IPS-20b (cell line): ENCODE data around the gene DPYD.

Experiments used
- H3K27ac ChIP-seq: one replicate; pipeline ENCODE4 v1.5.1; 2013; ENCODE audit warnings: low read length
- H3K27me3 ChIP-seq: 2 replicates; pipeline ENCODE4 v1.6.1; 2013; ENCODE audit warnings: mild to moderate bottlenecking, low read length, inconsistent platforms; ENCODE audit not compliant: insufficient read depth
- H3K36me3 ChIP-seq: 2 replicates; pipeline ENCODE4 v1.6.1; 2013; ENCODE audit warnings: low read depth, mild to moderate bottlenecking, inconsistent platforms, low read length, moderate library complexity; ENCODE audit not compliant: insufficient read depth
- H3K4me1 ChIP-seq: 2 replicates; pipeline ENCODE4 v1.6.1; 2013; ENCODE audit warnings: mild to moderate bottlenecking, control low read depth, inconsistent platforms, low read length, moderate library complexity; ENCODE audit not compliant: insufficient read depth
- H3K4me3 ChIP-seq: 2 replicates; pipeline ENCODE4 v1.5.1; 2013; ENCODE audit warnings: mild to moderate bottlenecking, low read length, inconsistent platforms
- H3K9ac ChIP-seq: 2 replicates; pipeline ENCODE4 v1.6.1; 2013; ENCODE audit warnings: low read depth, mild to moderate bottlenecking, inconsistent platforms, low read length, moderate library complexity
- H3K9me3 ChIP-seq: 2 replicates; pipeline ENCODE4 v1.6.1; 2013; ENCODE audit warnings: mild to moderate bottlenecking, low read depth, low read length, inconsistent platforms; ENCODE audit not compliant: insufficient read depth

Gene DPYD

DNA sequence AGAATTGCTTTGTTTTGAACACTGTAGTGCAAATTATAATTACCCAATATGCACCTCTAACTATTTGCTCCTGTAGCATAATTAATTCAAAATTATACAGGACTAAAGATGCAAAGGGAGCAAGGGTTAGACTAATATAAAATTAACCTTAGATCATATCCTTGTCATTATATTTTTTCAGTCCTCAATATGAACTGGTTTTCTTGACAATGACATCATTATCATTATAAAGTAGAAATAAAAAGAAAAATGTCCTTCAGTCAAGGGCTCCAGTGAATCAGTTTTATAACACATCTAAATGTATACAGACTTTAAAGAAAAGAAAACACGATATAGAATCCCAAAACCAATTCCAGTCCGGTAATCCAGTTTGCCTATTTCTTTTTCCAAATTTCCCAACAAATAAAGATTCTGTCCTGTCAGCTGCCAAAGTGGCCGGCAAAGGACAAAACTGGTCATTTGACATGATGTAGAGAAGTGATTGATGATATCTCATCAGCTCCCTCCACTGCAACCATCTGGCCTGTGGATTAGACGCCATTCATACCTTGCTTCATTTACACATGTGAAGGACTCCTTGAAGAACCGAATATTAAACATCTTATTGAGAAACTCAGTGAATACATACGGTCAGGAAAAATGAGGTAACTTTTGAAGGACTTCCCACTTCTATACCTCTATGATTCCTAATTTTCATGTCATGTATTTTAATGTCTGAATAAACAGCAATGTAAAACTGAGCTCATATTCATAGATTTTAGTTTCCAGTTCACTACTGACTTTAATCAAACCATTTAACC lies 15.5 kb downstream of the DPYD start:
- Histone ChIP-seq H3K36me3 (no peaks in the 10 kb centered on the region), H3K4me3 (no peak overlapping the region), H3K9ac (no peak overlapping the region), H3K27ac (no peak overlapping the region), H3K4me1 (no peaks in the 10 kb centered on the region), H3K9me3 (no peaks in the 10 kb centered on the region), H3K27me3 (no peaks in the 10 kb centered on the region)

DNA sequence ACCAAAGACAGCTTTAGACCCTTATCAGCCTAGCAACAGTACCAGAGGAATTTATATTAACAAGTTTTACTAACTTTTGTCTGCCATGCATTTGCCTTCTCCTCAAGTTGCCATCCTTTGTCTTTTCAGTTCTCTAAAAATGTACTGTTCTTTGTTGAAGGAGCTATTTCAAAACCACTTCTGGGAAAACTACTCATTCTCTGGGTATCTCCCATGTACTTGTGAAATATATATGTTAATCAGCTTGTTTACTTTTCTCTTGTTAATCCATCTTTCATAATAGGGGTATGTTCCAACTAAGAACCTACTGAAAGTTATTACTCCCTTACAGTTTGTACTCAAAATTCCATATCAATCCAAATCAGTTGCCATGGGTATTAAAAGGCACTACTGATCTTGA lies 16.3 kb downstream of the DPYD start:
- Histone ChIP-seq H3K4me3 (no peak overlapping the region), H3K27me3 (no peaks in the 10 kb centered on the region), H3K9ac (no peak overlapping the region), H3K4me1 (no peaks in the 10 kb centered on the region), H3K9me3 (no peaks in the 10 kb centered on the region), H3K36me3 (no peaks in the 10 kb centered on the region), H3K27ac (no peak overlapping the region)

DNA sequence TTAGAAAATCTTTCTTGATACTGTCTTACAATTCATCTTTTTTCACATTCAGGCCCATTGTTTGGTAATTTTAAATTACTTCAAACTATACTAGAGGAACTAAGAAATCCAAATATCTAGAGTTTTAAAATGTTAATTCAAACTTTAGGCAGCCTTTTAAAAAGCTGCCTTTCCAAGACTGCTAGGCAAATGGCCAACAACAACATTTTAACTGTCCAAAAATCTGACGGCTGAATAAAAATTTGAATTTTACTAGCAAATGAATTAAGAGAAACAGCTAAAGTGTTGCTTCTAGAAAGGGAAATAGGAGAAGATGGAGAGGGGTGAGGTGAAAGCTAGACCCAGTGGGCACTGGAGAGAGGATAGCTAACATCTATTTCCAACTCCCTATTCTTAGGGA lies 17.2 kb downstream of the DPYD start:
- Histone ChIP-seq H3K27me3 (no peaks in the 10 kb centered on the region), H3K4me1 (no peaks in the 10 kb centered on the region), H3K9me3 (no peaks in the 10 kb centered on the region), H3K27ac (no peak overlapping the region), H3K9ac (no peak overlapping the region), H3K4me3 (no peak overlapping the region), H3K36me3 (no peaks in the 10 kb centered on the region)

DNA sequence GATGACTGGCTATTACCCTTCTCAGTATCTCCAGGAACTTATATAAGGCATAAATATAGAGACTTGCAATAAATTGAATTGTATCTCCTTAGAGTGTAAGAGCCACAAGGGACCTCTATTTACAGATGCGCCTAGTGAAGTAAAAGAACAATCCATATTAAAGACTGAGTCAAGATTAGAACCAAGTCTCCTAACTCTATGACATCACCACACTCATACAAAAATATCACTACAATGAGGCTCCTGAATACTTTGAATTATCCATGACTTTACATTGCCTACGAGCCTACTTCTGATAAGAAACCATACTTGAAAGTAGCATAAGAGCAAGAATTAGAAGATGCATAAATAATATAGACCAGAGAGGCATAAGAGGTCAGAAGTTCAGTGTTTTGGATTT lies 18.8 kb downstream of the DPYD start:
- H3K27me3 ChIP-seq: no peaks in the 10 kb centered on the region
- H3K9ac ChIP-seq: no peak overlapping the region
- H3K9me3 ChIP-seq: no peaks in the 10 kb centered on the region
- H3K4me1 ChIP-seq: no peaks in the 10 kb centered on the region
- no peak overlapping the region for H3K27ac ChIP-seq
- H3K4me3 ChIP-seq: no peak overlapping the region
- no peaks in the 10 kb centered on the region for H3K36me3 ChIP-seq

DNA sequence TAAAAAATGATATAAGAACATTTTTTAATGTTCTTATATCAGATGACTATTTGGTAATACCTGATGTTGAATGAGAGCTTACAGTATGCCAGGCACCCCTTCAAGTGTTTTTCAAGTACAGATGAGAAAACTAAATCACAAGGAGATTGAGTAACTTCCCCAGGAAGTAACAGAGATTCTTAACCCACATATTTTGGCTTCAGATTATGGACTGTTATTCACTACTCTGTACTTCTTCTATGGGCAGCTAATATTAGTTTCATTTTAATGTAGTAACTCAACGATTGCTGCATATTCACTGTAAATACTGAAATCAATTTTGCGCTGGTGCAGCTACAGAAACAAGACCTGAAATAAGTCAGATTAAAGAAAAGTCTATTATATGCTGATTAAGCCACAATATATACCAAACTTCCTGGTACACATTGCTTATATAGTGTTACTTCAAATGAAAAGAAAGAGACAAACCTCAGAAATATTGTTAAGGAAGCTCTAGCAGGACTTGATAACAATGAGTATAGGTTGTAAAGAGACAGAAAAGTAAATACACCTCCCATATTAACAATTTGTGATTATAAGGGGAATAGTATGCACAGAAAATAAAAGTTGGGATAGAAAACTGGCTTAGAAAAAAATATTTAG lies 19.7 kb downstream of the DPYD start:
- no peak overlapping the region for H3K9ac ChIP-seq
- no peak overlapping the region for H3K27ac ChIP-seq
- no peaks in the 10 kb centered on the region for H3K9me3 ChIP-seq
- H3K4me3 ChIP-seq: no peak overlapping the region
- no peaks in the 10 kb centered on the region for H3K4me1 ChIP-seq
- H3K36me3 ChIP-seq: no peaks in the 10 kb centered on the region
- H3K27me3 ChIP-seq: no peaks in the 10 kb centered on the region

DNA sequence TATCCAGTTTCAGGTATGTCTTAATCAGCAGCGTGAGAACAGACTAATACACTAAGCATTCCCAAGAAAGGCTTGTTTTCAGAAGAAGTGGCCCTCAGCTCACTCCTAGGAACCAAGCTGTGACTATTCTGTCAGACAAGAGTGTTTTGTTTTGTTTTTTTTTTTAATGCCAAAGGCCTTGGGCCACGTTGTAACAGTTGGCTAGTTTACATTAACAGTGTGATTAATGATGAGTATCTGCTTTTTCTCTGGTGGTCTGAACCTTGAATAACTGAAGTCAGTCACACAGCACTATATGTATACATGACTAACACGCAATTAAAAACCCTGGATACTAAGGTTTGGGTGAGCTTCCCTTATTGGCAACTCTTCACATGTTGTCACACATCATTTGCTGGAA lies 21.9 kb downstream of the DPYD start:
- Histone ChIP-seq H3K4me3 (no peak overlapping the region), H3K9ac (no peak overlapping the region), H3K27ac (no peak overlapping the region), H3K36me3 (no peaks in the 10 kb centered on the region), H3K9me3 (no peaks in the 10 kb centered on the region), H3K27me3 (no peaks in the 10 kb centered on the region), H3K4me1 (no peaks in the 10 kb centered on the region)

DNA sequence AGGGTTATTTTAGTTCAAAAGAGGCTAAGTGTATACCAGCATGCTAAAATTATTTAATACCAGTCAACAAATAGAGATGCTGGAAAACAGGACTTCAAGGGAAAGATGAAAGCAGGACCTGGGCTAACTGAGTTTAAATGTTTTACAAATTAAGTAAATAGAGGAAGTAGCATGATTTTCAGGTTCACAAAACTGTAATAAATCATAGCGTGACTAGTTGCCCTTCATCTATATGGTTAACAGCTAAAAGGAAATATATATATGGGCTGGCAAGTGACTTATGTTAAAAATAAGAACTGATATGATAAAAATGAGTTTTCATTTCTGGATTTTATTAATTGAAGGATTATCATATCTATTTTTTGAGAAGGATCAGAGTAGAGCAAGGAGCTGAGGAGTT lies 25.6 kb downstream of the DPYD start:
- no peaks in the 10 kb centered on the region for H3K4me1 ChIP-seq
- H3K9me3 ChIP-seq: no peaks in the 10 kb centered on the region
- no peak overlapping the region for H3K27ac ChIP-seq
- no peaks in the 10 kb centered on the region for H3K27me3 ChIP-seq
- no peak overlapping the region for H3K4me3 ChIP-seq
- H3K36me3 ChIP-seq: no peaks in the 10 kb centered on the region
- H3K9ac ChIP-seq: no peak overlapping the region

DNA sequence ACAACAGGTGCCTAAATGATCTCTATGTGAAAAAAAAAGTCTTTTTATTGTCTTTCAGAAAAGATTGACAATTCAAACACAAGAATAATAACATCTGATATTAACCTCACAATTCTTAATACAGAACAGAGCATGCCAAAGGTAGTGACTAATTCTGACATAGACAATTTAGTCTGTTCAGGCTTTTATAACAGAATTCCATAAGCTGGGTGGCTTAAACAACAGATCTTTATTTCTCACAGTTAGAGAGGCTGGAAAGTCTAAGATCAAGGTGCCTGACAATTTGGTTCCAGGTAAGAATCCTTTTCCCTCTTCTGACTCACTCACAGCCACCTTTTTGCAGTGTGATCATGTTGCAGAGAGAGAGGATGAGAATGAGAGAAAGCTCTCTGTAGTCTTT lies 27.0 kb downstream of the DPYD start:
- Histone ChIP-seq H3K27me3 (no peaks in the 10 kb centered on the region), H3K4me3 (no peak overlapping the region), H3K4me1 (no peaks in the 10 kb centered on the region), H3K27ac (no peak overlapping the region), H3K9ac (no peak overlapping the region), H3K36me3 (no peaks in the 10 kb centered on the region), H3K9me3 (no peaks in the 10 kb centered on the region)

DNA sequence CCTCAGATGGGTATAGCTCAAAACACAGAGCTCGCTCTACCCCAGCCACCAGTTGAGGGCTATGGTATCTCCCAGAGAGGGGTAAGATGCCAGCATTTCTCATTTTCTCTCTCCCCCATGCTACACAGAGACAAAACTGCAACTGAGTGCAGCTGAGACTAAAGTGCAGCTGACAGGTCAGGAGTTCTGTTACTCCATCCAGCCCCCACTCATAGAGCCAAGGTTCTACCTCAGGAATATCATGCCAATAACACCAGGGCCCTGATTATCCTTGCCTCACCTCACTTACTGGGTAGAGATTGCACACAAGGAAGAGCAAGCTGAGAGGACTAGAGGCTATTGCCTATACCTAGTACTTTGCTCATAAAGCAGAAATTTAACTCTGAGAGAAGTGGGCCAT lies 34.6 kb downstream of the DPYD start:
- no peaks in the 10 kb centered on the region for H3K27me3 ChIP-seq
- no peak overlapping the region for H3K4me3 ChIP-seq
- no peaks in the 10 kb centered on the region for H3K9me3 ChIP-seq
- H3K27ac ChIP-seq: no peak overlapping the region
- H3K36me3 ChIP-seq: no peaks in the 10 kb centered on the region
- no peak overlapping the region for H3K9ac ChIP-seq
- no peaks in the 10 kb centered on the region for H3K4me1 ChIP-seq

DNA sequence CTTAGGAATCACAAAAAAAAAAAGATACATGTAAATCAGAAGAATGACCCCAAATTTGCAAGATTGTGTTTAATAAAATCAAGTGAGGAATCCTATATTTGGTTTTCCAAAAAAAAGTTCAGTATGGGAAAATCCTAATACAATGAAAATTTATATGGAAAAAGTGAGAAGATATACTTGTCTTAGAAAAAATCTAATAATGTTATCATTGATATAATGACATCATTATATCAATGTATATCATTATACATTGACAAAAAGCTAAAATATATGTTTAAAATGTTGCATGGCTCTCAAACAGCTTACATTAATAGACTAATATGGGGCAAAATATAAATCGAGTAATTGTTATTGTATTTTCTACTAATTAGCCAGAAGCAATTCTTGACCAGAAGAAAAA lies 37.0 kb downstream of the DPYD start:
- no peak overlapping the region for H3K27ac ChIP-seq
- H3K4me1 ChIP-seq: no peaks in the 10 kb centered on the region
- no peaks in the 10 kb centered on the region for H3K36me3 ChIP-seq

DNA sequence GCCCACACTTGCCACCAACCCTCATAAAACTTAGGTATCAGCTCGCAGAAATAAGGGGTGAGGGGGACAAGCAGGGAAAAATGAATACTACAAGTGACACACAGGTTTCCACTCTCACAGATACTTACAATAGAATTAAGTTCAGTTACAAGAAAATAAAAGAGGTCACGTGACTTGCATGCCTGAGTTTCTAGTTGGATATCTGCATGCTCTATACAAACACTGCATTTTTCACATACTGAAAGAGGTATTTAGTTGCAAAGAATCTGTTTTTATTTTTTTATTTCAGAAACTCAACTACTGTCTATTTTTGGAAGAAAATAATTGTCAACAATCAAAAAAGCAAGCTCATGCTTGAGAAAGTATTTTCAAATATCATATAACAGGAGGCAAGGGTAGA lies 43.5 kb downstream of the DPYD start:
- H3K9me3 ChIP-seq: no peaks in the 10 kb centered on the region
- no peak overlapping the region for H3K27ac ChIP-seq
- H3K4me1 ChIP-seq: no peaks in the 10 kb centered on the region
- H3K9ac ChIP-seq: no peak overlapping the region
- no peak overlapping the region for H3K4me3 ChIP-seq
- no peaks in the 10 kb centered on the region for H3K27me3 ChIP-seq
- no peaks in the 10 kb centered on the region for H3K36me3 ChIP-seq

More for the DNA sequence above, 37.0 kb downstream of the DPYD start:
- Histone ChIP-seq H3K4me3 (no peak overlapping the region), H3K9ac (no peak overlapping the region), H3K27me3 (no peaks in the 10 kb centered on the region), H3K9me3 (no peaks in the 10 kb centered on the region)

DNA sequence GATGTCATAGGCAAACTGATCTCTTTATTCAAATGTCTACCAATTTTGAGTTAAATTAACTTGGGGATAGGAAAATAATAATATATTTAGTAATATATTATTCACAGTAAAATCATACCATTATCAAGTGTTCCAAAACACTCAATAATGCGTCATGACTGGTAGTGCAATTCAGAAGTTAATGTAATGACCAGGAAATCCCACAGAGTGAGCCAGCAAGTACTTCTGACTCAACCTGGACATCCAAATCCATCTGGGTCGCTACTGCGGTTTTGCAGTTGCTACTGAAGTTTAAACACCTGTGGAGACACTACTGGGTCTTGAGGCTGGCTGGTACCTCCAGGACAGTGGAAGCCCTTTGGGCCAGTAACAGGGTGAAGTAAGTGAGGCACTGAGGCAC lies 44.8 kb downstream of the DPYD start:
- Histone ChIP-seq H3K4me3 (no peak overlapping the region), H3K9me3 (no peaks in the 10 kb centered on the region), H3K27me3 (no peaks in the 10 kb centered on the region)

More for the DNA sequence above, 44.8 kb downstream of the DPYD start:
- no peak overlapping the region for H3K27ac ChIP-seq
- no peak overlapping the region for H3K9ac ChIP-seq
- H3K4me1 ChIP-seq: no peaks in the 10 kb centered on the region
- H3K36me3 ChIP-seq: no peaks in the 10 kb centered on the region
